Testis (tissue), 2 donors: ENCODE measurements around the gene MEI4.

Experiments
- POLR2A ChIP-seq: fragments of 450-650 bp; IDR thresholded peaks from one replicate; pipeline ENCODE4 v1.6.1; 2017; ENCODE audit warnings: antibody characterized with exemption, mild to moderate bottlenecking, moderate library complexity
- TF ChIP-seq, protein P1 (sequence below), 3 experiments: fragments of 450-650 bp in 2 of 3; fragments of 200-600 bp in 1 of 3; sonication (generic) in 1 of 3; IDR thresholded peaks; one replicate each; pipeline ENCODE4 v1.5.1; 2016 to 2019; ENCODE audit warnings: antibody characterized with exemption in 3 of 3, mild to moderate bottlenecking in 2 of 3, moderate library complexity in 1 of 3

DNA sequence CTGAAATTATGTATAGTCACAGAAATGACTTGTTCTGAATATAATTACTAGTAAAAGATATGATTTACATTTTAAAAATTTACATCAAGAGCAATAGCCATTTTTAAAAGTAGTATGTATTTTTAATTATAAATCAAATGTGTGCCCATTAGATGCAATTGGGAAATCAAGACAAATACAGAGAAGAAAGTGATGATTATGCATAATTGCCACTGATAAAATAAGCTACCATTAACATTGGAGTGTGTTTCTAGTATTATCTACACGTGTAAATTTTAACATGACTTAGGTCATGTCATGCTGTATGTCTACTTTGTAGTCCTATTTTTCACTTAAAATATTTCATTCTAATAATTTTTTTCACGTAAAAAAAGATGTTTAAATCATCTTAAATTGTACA, 22.8 kb upstream of the MEI4 start:
- TF ChIP-seq, protein P1, sequence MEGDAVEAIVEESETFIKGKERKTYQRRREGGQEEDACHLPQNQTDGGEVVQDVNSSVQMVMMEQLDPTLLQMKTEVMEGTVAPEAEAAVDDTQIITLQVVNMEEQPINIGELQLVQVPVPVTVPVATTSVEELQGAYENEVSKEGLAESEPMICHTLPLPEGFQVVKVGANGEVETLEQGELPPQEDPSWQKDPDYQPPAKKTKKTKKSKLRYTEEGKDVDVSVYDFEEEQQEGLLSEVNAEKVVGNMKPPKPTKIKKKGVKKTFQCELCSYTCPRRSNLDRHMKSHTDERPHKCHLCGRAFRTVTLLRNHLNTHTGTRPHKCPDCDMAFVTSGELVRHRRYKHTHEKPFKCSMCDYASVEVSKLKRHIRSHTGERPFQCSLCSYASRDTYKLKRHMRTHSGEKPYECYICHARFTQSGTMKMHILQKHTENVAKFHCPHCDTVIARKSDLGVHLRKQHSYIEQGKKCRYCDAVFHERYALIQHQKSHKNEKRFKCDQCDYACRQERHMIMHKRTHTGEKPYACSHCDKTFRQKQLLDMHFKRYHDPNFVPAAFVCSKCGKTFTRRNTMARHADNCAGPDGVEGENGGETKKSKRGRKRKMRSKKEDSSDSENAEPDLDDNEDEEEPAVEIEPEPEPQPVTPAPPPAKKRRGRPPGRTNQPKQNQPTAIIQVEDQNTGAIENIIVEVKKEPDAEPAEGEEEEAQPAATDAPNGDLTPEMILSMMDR (IDR thresholded peaks at IDR 0.05) = no peak
- no peak for TF ChIP-seq POLR2A
